HG02588 (cell line): ENCODE results near the gene AQP3.
"Not testable (repeated sequence)": the region's sequence is repeated elsewhere in the genome, so short reads cannot be mapped to it uniquely, and the experiment has no call there.

ENCODE experiments used
- ATAC-seq: cut with Tn5 transposase; IDR thresholded peaks from one replicate; pipeline ENCODE4 v1.9.1; 2021; ENCODE audit warnings: mild to moderate bottlenecking, moderate library complexity; ENCODE audit not compliant: unreplicated experiment

AQP3 gene

DNA sequence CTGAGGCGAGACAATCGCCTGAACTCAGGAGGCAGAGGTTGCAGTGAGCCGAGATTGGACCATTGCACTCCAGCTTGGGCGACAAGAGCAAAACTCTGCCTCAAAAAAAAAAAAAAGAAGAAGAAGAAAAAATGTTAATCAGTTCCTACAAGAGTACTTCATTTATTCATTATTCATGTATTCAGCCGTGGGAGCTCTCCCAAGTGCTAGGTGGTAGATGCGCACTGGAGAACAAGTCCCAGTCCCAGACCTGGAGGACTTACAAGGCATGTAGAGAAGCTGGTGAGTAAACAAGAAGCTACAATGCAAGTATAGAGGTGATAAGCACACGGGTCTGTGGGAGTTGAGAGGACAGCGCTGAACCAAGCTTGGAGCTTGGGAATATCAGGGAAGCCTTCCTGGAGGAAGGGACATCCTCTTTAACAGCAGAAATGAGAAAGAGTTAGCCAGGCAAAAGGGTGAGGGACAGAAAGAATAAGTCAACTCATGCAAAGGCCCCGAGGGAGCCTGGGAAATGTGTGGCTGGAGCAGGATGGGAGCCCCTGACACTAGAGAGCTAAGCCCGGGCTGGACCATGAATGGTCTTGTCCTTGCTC is 27.6 kb downstream of the AQP3 start:
- ATAC-seq, result no peak

DNA sequence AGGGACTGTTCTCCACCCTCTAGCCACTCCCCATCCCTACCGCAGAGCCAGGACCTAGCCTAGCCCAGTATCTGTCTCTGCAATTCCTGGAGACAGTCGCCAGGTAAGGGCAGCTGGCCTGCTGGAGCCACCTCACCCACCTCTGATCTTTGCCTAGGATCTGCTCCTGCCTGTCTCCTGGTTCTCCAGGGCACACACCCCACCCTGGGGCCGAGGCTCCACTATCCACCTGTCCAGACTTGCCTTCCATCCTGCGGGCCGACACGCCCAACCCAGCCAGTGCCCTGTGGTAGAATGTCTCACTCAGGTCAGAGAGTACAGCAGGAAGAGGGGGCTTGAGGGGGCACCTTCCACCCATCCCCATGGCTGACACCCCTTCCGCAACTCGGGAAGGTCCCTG is 29.3 kb downstream of the AQP3 start:
- no peak for ATAC-seq

DNA sequence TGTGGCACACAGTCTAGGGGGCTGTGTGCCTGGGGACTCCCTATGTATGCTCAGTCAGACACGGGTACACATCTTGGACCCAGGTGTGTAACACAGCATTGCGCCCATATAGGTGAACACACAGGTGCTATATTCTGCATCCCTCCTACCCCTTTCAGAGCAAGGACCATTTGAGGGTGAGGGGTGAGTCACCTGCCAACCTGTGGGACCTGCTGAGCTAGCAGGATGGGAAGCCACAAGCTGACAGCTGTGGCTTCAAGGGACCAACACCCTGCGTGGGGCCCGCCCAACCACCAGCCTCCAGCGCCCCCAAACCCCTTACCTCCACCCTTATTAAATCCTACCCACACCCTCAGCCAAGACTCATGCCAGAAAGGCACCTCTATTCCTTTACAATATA is 30.4 kb downstream of the AQP3 start:
- no peak for ATAC-seq

DNA sequence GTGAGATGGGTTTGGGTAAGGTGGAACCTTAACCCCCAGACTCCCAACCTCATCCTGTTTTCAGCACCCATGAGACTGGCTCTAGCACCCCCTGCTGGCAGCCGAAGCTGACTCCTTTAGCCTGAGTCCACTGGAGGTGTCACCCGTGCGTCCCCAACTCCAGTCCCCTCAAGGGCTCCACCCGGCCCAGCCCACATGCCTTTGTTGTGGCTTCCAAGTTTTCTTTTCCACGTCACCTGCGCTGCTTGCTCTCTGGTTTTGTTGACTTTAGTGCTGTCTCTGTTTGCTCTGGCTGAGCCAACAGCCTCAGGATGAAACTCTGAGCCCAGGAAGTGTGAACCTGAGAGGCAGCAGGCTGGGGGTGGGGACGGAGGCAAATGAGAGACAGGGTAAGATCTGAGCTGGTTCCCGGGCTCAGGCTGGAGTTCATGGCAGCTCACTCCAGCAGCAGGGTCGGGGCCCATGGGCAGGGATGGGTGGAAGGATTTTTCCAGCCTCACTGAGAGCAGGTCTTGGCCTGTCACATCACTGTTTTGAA is 31.8 kb downstream of the AQP3 start:
- no peak for ATAC-seq

DNA sequence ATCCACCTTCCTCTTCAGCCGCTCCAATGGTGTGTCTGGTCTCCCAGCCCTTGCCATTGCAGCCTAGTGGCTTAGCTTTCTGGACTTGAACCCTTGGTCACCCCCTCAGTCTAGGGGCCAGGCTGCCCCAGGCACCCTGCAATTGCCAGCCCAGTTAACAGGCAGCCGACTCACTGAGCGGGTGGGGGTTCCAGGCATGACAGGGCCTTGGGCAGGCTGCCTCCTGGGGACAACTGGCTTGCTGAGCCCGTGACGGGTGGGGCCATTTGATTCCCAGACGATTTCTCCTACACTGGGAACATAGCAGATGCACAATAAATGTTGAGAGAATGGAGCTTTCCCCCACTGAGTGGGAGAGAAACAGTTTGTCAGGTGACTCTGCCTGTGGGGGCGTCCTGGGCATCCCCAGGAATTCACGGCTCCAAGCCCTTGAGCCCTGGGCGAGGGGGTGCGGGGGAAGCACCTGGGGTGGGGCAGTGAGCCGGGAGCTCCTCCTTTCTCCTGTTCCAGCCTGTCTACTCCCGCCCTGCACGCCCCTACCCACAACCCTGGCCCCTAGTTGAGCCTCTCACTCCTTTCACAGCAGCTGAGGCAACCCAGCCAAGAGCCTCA is 32.4 kb downstream of the AQP3 start:
- no peak for ATAC-seq

DNA sequence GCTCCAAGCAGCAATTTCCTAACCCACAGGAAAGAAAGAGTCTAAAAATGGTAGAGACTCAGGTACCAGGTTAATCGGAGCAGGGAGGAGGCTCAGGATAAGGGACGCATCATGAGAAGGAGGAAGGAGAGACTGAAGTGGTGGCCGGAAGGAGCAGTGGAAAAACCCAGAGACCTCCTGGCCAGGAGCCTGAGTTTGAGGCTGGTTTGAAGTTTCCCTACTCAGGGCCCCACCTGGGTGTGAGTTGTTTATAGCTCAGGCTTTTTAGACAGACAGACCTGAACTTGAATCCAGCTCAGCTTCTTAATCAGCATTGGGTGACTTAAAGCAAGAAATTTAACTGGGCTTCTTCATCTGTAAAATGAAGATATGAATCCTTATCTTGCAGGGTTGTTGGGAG is 33.1 kb downstream of the AQP3 start:
- no peak for ATAC-seq

DNA sequence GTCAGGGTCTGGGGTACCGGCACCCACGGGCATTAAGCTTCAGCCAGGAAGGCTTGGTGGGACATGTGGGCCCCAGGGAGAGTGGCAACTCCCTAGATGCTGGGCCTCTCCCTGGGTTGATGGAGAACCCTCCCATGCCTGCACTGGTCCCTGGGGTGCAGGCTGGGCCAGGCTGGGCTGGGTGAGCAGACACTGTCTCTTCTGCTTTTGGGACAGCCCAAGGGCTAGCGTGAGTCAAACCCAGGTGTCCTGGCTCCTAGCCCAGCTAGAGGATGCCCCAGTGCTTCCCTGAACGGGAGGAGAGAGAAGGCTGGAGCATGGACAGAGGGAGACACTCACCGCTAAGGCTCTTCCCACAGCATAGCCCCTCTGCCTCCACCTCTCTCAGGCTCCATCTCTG is 39.3 kb downstream of the AQP3 start:
- ATAC-seq, result no peak

DNA sequence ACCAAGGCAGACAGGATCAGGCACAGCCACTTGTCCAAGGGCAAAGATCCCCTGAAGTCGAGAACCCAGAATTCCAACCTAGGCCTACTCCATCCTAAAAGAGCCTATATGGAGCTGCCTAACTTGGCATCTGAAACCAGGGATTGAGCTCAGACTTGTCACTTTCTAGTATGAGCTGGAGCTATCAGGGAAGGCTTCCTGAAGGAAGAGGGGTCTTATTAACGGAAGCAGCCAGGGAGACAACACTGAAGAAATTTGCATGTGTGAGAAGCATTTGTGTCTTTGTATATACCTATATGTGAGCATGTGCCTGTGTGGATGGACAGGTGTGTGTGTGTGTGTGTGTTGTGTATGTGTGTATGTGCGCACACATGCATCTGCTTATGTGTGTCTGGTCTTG is 40.3 kb downstream of the AQP3 start:
- ATAC-seq, result no peak

DNA sequence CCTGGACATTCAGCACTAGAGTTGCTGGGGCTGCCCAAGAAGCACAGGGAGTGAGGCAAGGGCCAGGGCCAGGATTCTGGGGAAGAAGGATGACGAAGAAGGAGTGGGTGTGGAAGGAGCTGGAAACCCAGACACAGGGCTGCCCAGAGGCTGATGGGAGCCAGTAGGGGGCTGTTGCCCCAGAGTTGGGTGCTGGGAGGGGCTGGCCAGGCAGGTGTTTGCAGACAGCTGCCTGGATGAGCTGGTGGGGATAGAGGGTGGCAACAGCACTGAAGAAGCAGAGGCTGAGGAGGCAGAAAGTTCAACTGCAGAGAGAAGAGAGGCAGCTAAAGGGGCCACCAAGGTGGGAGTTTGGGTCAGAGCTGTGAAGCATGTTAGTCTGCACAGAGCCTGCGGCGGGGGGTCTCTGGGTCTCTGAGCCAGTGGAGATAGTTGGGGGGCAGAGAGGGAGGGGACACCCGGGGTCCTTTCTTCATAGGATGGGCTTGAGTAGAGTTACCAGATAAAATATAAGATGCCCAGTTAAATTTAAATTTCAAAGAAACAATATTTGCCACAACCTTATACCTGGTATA is 42.5 kb downstream of the AQP3 start:
- no peak for ATAC-seq

DNA sequence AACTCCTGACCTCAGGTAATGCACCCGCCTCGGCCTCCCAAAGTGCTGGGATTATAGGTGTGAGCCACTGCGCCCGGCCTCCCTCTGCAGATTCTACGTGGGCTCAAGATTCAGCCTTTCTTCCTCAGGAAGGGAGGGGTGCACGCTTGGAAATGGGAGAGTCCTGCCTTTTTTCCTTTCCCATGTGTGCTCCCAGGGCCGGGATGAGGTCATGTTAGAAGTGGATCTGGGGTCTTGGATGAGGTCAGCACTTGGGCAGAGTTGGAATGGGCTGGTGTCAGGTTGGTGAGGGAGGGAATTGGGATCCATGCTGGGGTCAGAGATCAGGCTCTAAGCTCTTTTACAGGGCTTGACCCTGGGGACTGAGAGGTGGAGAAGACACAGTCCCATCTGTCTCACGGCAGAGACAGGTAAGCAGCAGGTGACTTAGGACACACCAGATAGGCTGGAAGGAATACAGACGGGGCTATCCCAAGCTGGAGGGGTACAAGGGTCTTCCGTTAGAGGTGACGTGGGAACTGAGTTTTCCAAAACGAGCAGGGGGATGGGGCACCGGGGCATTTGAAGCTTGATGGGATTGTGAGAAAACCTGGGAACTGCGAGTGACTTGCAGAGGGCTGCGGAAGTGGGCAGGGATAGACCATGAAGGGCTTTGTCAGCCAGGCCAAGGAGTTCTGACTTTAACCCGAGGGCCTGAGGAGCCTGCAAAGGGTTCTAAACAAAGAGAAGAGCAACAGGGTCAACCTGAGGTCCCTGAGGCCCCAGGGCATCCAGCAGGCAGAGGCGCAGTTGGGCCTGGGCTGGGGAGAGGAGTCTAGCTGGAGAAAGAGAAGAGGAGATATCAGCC is 43.2 kb downstream of the AQP3 start:
- ATAC-seq, result no peak

DNA sequence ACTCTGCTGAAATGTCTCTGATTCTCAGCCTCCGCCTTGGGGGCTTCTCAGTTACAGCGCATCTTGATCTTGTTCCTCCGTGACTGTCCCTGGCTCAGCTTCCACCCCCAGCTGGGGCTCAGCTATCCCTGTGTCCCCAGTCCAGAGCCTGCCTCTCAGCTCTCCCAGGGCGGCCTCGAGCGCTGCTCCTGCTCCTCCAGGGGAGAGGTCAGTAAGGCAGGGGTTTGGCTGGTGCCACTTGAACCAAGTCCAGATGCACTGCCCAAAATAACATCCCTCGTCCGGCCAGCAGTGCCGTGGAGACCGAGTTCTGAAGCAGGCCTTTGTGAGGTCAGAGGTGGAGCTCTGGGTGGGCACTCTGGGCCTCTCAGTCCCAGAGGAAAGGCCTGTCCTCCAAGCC is 45.0 kb downstream of the AQP3 start, which contains the start of gene AQP7:
Gene AQP7, minus strand, starts transcription at position 198 of the 400 bp plus-strand sequence. CDS start 1,306 bp downstream, outside the sequence.
- ATAC-seq, result not testable (repeated sequence)

DNA sequence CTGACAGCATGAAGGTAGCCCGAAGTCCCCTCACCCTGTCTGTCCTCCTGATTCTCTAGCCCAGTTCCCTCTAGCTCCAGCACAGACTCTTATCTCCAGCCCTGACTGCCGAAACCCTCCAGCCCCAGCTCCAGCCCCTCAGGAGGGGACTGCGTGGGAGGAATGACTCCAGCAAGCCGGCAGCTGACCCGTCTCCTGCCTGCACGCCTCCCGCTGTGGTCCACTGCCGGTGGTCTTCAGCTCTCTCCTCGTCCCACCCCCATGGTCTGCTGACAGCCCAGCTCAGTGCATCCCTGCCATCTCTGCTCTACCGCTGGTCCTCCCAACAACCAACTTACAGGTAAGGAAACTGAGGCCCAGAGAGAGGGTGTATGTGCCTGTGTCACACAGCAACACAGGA is 45.6 kb downstream of the AQP3 start:
- not testable (repeated sequence) for ATAC-seq

DNA sequence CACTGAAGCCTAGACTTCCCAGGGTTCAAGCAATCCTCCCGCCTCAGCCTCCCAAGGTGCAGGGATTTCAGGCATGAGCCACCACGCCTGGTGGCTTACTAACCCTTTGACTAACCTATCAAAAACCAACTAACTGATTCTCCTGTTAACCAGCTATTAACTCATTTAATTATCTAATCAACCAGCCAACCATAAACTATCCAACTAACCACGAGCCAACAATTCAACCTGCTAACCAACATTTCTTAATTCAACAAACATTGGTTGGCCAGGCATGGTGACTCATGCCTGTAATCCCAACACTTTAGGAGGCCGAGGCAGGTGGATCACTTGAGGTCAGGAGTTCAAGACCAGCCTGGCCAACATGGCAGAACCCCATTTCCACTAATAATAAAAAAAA is 48.3 kb downstream of the AQP3 start:
- ATAC-seq, result not testable (repeated sequence)

DNA sequence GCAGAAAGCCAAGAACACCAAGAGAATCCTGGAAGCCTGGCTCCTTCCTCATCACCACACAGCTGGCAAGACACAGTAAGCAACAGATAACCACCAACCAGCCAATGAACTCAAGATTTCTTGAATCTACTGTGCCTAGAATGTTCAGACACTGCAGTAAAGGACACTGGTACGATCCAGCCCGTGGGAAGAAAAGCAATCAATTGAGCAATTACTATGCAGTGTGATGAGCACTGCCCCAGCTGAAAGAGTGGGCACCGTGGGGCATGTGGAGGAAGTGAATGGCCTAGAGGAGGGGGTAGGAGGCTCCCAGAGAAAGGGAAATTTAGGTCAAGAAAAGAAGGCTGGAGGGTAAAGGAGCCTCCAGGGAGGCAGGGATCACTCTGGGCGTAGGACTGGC is 49.6 kb downstream of the AQP3 start:
- ATAC-seq, result not testable (repeated sequence)

DNA sequence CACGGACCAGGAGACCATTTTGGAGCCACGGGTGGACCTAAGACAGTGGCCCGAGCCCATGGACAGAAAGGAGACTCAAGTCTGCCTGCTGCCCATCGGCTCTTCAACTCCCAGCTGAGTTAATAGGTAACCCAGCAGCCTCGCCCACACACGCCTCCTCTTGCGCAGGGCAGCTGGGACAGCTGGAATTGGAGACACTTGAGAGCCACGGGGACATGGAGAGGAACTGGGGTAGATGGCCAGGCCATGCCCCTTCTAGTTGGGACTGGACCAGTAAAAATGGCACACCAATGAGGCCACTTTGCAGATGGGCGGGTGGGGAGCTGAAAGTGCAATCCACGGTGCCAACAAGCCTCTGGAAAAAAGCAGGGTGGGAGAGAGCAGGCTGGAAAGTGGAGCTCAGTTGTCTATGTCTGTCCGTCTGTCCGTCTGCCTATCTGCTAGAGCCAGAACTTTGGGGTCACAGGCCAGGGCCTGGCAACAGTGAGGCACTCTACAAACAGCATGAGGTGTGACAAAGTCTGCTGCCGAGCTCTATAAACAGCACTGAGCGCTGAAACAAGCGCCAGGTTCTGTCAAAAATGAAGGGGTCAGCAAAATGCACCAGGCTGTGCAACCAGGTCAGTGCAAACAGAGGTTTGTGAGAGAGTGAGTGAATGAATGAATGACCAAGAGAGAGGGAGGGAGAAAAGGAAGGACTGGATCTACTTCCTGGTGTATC is 52.1 kb downstream of the AQP3 start:
- ATAC-seq, result not testable (repeated sequence)

DNA sequence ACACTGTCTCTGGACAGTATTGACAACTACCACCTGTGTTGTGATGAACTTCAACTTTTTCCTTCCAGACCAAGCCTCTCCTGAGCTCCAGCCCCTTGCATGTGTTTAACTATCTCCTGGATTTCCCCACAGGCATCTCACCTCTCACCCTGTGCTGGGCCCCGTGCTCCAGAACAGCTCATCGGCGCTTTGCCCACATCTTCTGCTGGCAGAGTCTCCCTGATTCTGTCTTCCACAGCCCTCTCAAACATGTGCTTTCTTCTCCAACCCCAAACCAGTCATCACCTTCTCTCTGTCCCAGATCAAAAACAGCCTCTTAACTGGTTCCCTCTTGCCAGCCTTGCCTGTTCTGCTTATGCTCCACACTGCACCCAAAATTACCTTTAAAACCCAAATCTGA is 53.4 kb downstream of the AQP3 start:
- ATAC-seq, result not testable (repeated sequence)

DNA sequence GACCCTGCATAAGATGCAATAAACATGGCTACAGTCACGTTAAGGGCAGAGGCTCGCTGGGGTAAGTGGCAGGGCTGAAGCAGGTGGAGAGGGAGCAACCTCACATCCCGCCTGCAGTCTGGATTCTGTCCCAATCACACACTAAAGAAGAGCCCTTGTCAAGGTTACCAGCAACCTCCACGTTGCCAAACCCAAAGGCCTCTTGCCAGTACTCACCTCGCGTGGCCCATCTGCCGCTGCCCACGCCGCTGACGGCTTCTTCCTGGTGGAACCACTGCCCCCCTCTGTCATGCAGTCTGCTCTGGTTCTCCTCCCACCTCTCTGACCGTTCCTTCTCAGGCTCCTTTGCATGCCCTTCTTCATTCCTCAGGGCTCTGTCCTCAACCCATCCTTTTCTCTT is 53.8 kb downstream of the AQP3 start:
- no peak for ATAC-seq

DNA sequence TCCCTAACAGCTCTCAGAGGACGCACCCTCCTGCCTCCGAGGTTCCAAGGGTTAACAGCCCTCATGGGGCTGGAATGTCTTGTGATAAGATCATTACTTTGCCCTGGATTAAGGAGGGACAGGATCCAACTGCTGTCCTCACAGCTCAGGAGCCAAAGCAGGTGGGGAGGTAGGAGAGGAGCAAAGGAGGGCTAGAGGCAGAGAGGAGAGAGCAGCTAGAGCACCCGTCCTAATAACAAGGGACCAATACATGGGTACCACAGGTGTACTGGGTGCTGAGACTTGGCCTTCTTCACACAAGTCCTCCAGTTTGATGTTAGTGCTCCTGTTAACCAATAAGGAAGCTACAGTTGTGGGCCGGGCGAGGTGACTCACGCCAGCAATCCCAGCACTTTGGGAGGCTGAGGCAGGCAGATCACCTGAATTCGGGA is 54.8 kb downstream of the AQP3 start:
- ATAC-seq, result not testable (repeated sequence)
